Colonic mucosa (tissue), 4 donors: ENCODE results near the gene A2ML1. TPM values are rescaled to one million over a fixed set of nuclear protein-coding genes. Genes with fewer than 3 reads are reported as not detected.

Experiments used
- DNase-seq: peaks from one replicate; pipeline ENCODE4 v3.0.0-alpha.2; 2020
- H3K27ac ChIP-seq: fragments of 200-600 bp; one replicate; pipeline ENCODE4 v1.8.0; 2021
- H3K27me3 ChIP-seq: fragments of 200-600 bp; one replicate; pipeline ENCODE4 v1.8.0; 2021
- H3K36me3 ChIP-seq: fragments of 200-600 bp; one replicate; pipeline ENCODE4 v1.8.0; 2021
- H3K4me1 ChIP-seq: fragments of 200-600 bp; one replicate; pipeline ENCODE4 v1.8.0; 2021; ENCODE audit warnings: mild to moderate bottlenecking
- H3K4me3 ChIP-seq: fragments of 200-600 bp; one replicate; pipeline ENCODE4 v1.8.0; 2021
- H3K9ac ChIP-seq, 2 donors: one replicate each; pipeline ENCODE4 v1.7.0; 2013; ENCODE audit warnings: control low read depth in 2 of 2, low read depth in 2 of 2, low read length in 2 of 2
- H3K9me3 ChIP-seq: fragments of 200-600 bp; one replicate; pipeline ENCODE4 v1.8.0; 2021
- intact Hi-C: fragments of 100-400 bp; cut with DNase I; formaldehyde crosslinking; loops from one replicate; pipeline ENCODE4 v1.14.1; 2022
- total RNA-seq, 2 donors: library from RNA; stranded (reverse); fragmentation: NEBNext Ultra II Directional in 1 of 2; extraction: Animal tissue kit (Norgen Biotek cat#: 25700) in 1 of 2; gene quantifications; one replicate each; pipeline ENCODE4 v1.2.1, GENCODE V29; 2021
- TF ChIP-seq, protein P1 (sequence below): fragments of 200-600 bp; IDR thresholded peaks from one replicate; pipeline ENCODE4 v1.8.0; 2022; ENCODE audit warnings: antibody characterized with exemption, mild to moderate bottlenecking
- donor health status: healthy.
- donor health status: DM: no; HTN: no; CAD: no.
- donor health status: DM: no; HTN: no; CAD: no.

Gene A2ML1
- total RNA-seq, 2 donors from 2014 or later, result not detected

GRCh38 chr12:8840938-8841633, 18.7 kb downstream of the A2ML1 start:
- intact Hi-C loops, result no loop called here

GRCh38 chr12:8841778-8842177, 19.4 kb downstream of the A2ML1 start:
- H3K27ac ChIP-seq, result no peak overlapping the region
- intact Hi-C loops, result no loop called here
- TF ChIP-seq, protein P1, sequence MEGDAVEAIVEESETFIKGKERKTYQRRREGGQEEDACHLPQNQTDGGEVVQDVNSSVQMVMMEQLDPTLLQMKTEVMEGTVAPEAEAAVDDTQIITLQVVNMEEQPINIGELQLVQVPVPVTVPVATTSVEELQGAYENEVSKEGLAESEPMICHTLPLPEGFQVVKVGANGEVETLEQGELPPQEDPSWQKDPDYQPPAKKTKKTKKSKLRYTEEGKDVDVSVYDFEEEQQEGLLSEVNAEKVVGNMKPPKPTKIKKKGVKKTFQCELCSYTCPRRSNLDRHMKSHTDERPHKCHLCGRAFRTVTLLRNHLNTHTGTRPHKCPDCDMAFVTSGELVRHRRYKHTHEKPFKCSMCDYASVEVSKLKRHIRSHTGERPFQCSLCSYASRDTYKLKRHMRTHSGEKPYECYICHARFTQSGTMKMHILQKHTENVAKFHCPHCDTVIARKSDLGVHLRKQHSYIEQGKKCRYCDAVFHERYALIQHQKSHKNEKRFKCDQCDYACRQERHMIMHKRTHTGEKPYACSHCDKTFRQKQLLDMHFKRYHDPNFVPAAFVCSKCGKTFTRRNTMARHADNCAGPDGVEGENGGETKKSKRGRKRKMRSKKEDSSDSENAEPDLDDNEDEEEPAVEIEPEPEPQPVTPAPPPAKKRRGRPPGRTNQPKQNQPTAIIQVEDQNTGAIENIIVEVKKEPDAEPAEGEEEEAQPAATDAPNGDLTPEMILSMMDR, result no peak

More at GRCh38 chr12:8840938-8841633, 18.7 kb downstream of the A2ML1 start:
- no peak for DNase-seq
- H3K27me3 ChIP-seq, result no peaks in the 10 kb centered on the region
- no peaks in the 10 kb centered on the region for H3K4me1 ChIP-seq
- no peak overlapping the region for H3K9ac ChIP-seq
- TF ChIP-seq, protein P1, result no peak
- no peaks in the 10 kb centered on the region for H3K9me3 ChIP-seq
- no peak overlapping the region for H3K4me3 ChIP-seq
- no peaks in the 10 kb centered on the region for H3K36me3 ChIP-seq
- H3K27ac ChIP-seq, result no peak overlapping the region

DNA sequence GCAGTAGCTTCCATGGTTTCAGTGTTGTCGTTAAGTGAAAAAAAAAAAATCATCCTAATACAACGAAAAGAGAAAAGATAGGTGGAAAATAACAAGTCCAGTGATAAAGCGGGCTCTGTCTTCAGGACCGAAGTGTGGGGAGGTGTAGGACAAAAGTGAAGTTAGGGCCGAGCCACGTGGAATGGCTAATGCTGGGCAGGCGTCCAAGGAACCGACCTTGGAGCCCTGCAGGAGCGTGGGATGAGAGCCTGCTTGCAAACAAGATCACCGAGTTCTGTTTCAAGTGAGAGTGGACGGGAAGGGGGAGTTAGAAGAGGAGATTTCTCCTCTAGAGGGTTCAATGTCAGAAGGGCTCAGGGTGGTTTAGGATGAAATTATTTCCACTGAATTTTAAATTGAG, 22.2 kb downstream of the A2ML1 start:
- intact Hi-C loops, result no loop called here

More at GRCh38 chr12:8841778-8842177, 19.4 kb downstream of the A2ML1 start:
- Histone ChIP-seq H3K4me3 (no peak overlapping the region), H3K27me3 (no peaks in the 10 kb centered on the region), H3K9me3 (no peaks in the 10 kb centered on the region), H3K4me1 (no peaks in the 10 kb centered on the region), H3K36me3 (no peaks in the 10 kb centered on the region), H3K9ac (no peak overlapping the region)
- no peak for DNase-seq

GRCh38 chr12:8846305-8846704, 23.9 kb downstream of the A2ML1 start:
- DNase-seq, result no peak
- no peaks in the 10 kb centered on the region for H3K27me3 ChIP-seq
- no peaks in the 10 kb centered on the region for H3K9me3 ChIP-seq
- no peaks in the 10 kb centered on the region for H3K4me1 ChIP-seq
- H3K9ac ChIP-seq, result no peak overlapping the region
- TF ChIP-seq, protein P1, result no peak
- no peaks in the 10 kb centered on the region for H3K36me3 ChIP-seq
- intact Hi-C loops, result no loop called here
- no peak overlapping the region for H3K27ac ChIP-seq
- no peak overlapping the region for H3K4me3 ChIP-seq

More for the DNA sequence above, 22.2 kb downstream of the A2ML1 start:
- H3K9me3 ChIP-seq, result no peaks in the 10 kb centered on the region
- H3K9ac ChIP-seq, result no peak overlapping the region
- H3K27me3 ChIP-seq, result no peaks in the 10 kb centered on the region
- DNase-seq, result no peak
- H3K27ac ChIP-seq, result no peak overlapping the region
- no peaks in the 10 kb centered on the region for H3K4me1 ChIP-seq
- TF ChIP-seq, protein P1, result no peak
- H3K4me3 ChIP-seq, result no peak overlapping the region
- H3K36me3 ChIP-seq, result no peaks in the 10 kb centered on the region

GRCh38 chr12:8847435-8847834, 25.0 kb downstream of the A2ML1 start:
- no peak overlapping the region for H3K4me3 ChIP-seq
- intact Hi-C loops, result no loop called here
- H3K36me3 ChIP-seq, result no peaks in the 10 kb centered on the region
- H3K4me1 ChIP-seq, result no peaks in the 10 kb centered on the region
- H3K9me3 ChIP-seq, result no peaks in the 10 kb centered on the region
- no peak overlapping the region for H3K9ac ChIP-seq
- TF ChIP-seq, protein P1, result no peak
- H3K27ac ChIP-seq, result no peak overlapping the region
- no peak for DNase-seq
- no peaks in the 10 kb centered on the region for H3K27me3 ChIP-seq
